ENCODE data around the gene ZBTB16.
"Not testable (repeated sequence)": the region's sequence is repeated elsewhere in the genome, so short reads cannot be mapped to it uniquely, and the experiment has no call there.

The ZBTB16 gene

GRCh38 chr11:114044042-114044871, 15.3 kb upstream of the ZBTB16 start:
- DNase-seq (ENCODE audit: low read depth): no peak

- no peak for DNase-seq (ENCODE audit: low read depth)
Measured at GRCh38 chr11:114047327-114047726, 12.2 kb upstream of the ZBTB16 start.

GRCh38 chr11:114049050-114049449, 10.5 kb upstream of the ZBTB16 start:
- DNase-seq (ENCODE audit: low read depth): no peak

- not testable (repeated sequence) for DNase-seq (ENCODE audit: low read depth)
Measured at GRCh38 chr11:114049766-114050165, 9.7 kb upstream of the ZBTB16 start.

- no peak for DNase-seq (ENCODE audit: low read depth)
Measured at GRCh38 chr11:114050258-114050927, 9.1 kb upstream of the ZBTB16 start.

GRCh38 chr11:114051558-114051957, 8.0 kb upstream of the ZBTB16 start:
- no peak for DNase-seq (ENCODE audit: low read depth)

- no peak for DNase-seq (ENCODE audit: low read depth)
Measured at GRCh38 chr11:114052160-114052559, 7.4 kb upstream of the ZBTB16 start.

GRCh38 chr11:114053406-114053805, 6.1 kb upstream of the ZBTB16 start:
- no peak for DNase-seq (ENCODE audit: low read depth)

GRCh38 chr11:114054806-114055205, 4.7 kb upstream of the ZBTB16 start:
- DNase-seq (ENCODE audit: low read depth): no peak

- no peak for DNase-seq (ENCODE audit: low read depth)
Measured at GRCh38 chr11:114056409-114056808, 3.1 kb upstream of the ZBTB16 start.

- DNase-seq (ENCODE audit: low read depth): no peak
Measured at GRCh38 chr11:114057147-114057546, 2.4 kb upstream of the ZBTB16 start.

- no peak for DNase-seq (ENCODE audit: low read depth)
Measured at GRCh38 chr11:114057605-114058004, 1.9 kb upstream of the ZBTB16 start.

GRCh38 chr11:114058026-114058706, 1.3 kb upstream of the ZBTB16 start:
- DNase-seq (ENCODE audit: low read depth): no peak

GRCh38 chr11:114058871-114059277, 637 bp upstream of the ZBTB16 start:
- no peak for DNase-seq (ENCODE audit: low read depth)

GRCh38 chr11:114059984-114060391, 477 bp downstream of the ZBTB16 start:
- no peak for DNase-seq (ENCODE audit: low read depth)

- DNase-seq (ENCODE audit: low read depth): no peak
Measured at GRCh38 chr11:114060392-114061047, 1.0 kb downstream of the ZBTB16 start.

- no peak for DNase-seq (ENCODE audit: low read depth)
Measured at GRCh38 chr11:114061048-114061680, 1.7 kb downstream of the ZBTB16 start.

- DNase-seq (ENCODE audit: low read depth): no peak
Measured at GRCh38 chr11:114061681-114062049, 2.2 kb downstream of the ZBTB16 start.

- DNase-seq (ENCODE audit: low read depth): no peak
Measured at GRCh38 chr11:114062272-114062671, 2.8 kb downstream of the ZBTB16 start.

GRCh38 chr11:114063149-114063828, 3.8 kb downstream of the ZBTB16 start:
- DNase-seq (ENCODE audit: low read depth): no peak

- no peak for DNase-seq (ENCODE audit: low read depth)
Measured at GRCh38 chr11:114063829-114064201, 4.3 kb downstream of the ZBTB16 start.
